HL-60 (cell line): ENCODE results near the gene ASTN2.

ENCODE experiments used
- DNase-seq, 2 experiments: peaks; one replicate each; pipeline ENCODE4 v3.0.0-alpha.2; 2010 to 2020; ENCODE audit warnings: low read depth in 1 of 2, low spot score in 1 of 2
- H3K27ac ChIP-seq: fragments of 250-450 bp; sonication (Bioruptor Pico); replicated peaks from 2 replicates; pipeline ENCODE4 v1.5.1; 2020; ENCODE audit warnings: mild to moderate bottlenecking, moderate library complexity
- H3K27me3 ChIP-seq: fragments of 250-450 bp; sonication (Bioruptor Pico); 2 replicates; pipeline ENCODE4 v1.5.1; 2021; ENCODE audit warnings: mild to moderate bottlenecking, moderate library complexity; ENCODE audit not compliant: insufficient read depth, poor library complexity, severe bottlenecking
- H3K4me3 ChIP-seq: replicated peaks from 2 replicates; pipeline ENCODE4 v1.5.1; 2011; ENCODE audit warnings: mild to moderate bottlenecking, control low read depth, low read length; ENCODE audit not compliant: insufficient read depth
- GABPA ChIP-seq: IDR thresholded peaks from 2 replicates; pipeline ENCODE4 v1.6.1; 2012; ENCODE audit warnings: low read depth
- POLR2AphosphoS5 ChIP-seq: IDR thresholded peaks from 2 replicates; pipeline ENCODE4 v1.6.1; 2012; ENCODE audit warnings: low read depth
- REST ChIP-seq: IDR thresholded peaks from 2 replicates; pipeline ENCODE4 v1.6.1; 2012; ENCODE audit warnings: low read depth; ENCODE audit not compliant: insufficient replicate concordance
- SPI1 ChIP-seq: IDR thresholded peaks from 2 replicates; pipeline ENCODE4 v1.6.1; 2012; ENCODE audit warnings: low read depth, mild to moderate bottlenecking, borderline replicate concordance
- TF ChIP-seq, protein P1 (sequence below): IDR thresholded peaks from one replicate; pipeline ENCODE4 v1.5.1; 2011; ENCODE audit warnings: low read length, control low read depth, inconsistent platforms; ENCODE audit not compliant: insufficient read depth

Gene ASTN2

DNA sequence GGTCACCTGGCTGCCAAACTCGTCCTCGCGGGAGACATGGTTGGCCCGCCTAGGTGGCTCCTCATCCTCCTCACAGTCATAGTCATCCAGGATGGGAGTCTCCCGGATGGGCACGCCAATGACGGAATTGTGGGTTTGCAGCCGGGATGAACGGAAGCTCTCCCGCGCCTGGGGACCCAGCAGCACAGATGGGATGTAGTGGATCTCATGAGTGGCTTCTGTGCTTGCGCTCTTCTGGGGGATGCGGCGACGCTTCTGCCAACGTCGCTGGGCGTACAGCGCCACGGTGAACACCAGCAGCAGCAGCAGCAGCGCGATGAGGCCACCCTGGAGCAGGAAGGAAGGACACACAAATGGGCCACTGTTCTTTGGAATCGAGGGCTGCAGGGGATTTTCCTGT lies 200.4 kb downstream of the ASTN2 start:
- no peaks in the 10 kb centered on the region for H3K27me3 ChIP-seq
- DNase-seq, result no peak
- H3K27ac ChIP-seq, result no peak overlapping the region
- no peak overlapping the region for H3K4me3 ChIP-seq
- TF ChIP-seq, protein P1, sequence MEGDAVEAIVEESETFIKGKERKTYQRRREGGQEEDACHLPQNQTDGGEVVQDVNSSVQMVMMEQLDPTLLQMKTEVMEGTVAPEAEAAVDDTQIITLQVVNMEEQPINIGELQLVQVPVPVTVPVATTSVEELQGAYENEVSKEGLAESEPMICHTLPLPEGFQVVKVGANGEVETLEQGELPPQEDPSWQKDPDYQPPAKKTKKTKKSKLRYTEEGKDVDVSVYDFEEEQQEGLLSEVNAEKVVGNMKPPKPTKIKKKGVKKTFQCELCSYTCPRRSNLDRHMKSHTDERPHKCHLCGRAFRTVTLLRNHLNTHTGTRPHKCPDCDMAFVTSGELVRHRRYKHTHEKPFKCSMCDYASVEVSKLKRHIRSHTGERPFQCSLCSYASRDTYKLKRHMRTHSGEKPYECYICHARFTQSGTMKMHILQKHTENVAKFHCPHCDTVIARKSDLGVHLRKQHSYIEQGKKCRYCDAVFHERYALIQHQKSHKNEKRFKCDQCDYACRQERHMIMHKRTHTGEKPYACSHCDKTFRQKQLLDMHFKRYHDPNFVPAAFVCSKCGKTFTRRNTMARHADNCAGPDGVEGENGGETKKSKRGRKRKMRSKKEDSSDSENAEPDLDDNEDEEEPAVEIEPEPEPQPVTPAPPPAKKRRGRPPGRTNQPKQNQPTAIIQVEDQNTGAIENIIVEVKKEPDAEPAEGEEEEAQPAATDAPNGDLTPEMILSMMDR, result no peak
- TF ChIP-seq GABPA, result no peak
- no peak for TF ChIP-seq SPI1
- no peak for TF ChIP-seq POLR2AphosphoS5
- TF ChIP-seq REST, result no peak

DNA sequence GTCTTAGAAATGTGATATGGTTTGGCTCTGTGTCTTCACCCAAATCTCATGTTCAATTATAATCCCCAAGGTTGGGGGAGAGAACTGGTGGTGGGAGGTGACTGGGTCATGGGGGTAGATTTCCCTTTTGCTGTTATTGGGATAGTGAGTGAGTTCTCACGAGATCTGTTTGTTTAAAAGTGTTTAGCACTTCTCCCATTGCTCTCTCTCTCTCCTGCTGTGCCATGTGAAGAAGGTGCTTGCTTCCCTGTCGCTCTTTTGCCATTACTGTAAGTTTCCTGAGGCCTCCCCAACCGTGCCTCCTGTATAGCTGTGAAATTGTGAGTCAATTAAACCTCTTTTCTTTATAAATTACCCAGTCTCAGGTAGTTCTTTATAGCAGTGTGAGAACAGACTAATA lies 203.6 kb downstream of the ASTN2 start:
- Histone ChIP-seq H3K4me3 (no peak overlapping the region), H3K27ac (no peak overlapping the region), H3K27me3 (no peaks in the 10 kb centered on the region)
- no peak for DNase-seq
- TF ChIP-seq SPI1 (no peak), REST (no peak), POLR2AphosphoS5 (no peak), GABPA (no peak)
- TF ChIP-seq, protein P1, result no peak

DNA sequence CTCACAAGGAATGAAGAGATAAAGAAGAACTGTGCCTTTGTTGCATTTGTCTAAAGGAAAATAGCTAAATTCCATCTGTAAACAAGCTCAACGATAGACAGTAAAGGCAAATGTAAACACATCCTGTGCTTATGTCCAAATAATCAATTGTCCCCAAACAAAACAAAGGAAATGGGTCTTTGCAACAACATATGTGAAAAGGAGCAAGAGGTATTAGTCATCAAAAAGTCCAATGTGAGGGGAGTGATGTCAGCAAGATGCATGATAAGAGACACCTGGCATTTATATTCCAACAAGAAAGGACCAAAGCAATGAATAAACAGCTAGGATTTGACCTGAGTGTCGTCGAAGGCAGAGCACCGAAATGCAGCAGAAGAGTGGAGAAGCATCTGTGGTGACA lies 209.1 kb downstream of the ASTN2 start:
- Histone ChIP-seq H3K27ac (no peak overlapping the region), H3K4me3 (no peak overlapping the region), H3K27me3 (no peaks in the 10 kb centered on the region)
- no peak for TF ChIP-seq GABPA
- no peak for TF ChIP-seq SPI1
- no peak for TF ChIP-seq REST
- TF ChIP-seq POLR2AphosphoS5, result no peak
- TF ChIP-seq, protein P1, result no peak
- no peak for DNase-seq
